Measurements from ENCODE around the gene NRL.
A peak's percentile ranks its signal among the peaks of the same experiment; 100 is the strongest.
"Not testable (repeated sequence)": the region's sequence is repeated elsewhere in the genome, so short reads cannot be mapped to it uniquely, and the experiment has no call there.

The NRL gene

GRCh38 chr14:24051789-24052655, 62.7 kb downstream of the NRL start, which contains the start of gene CARMIL3:
Gene CARMIL3 (plus strand): TSS chr14:24052009. CDS start chr14:24052154, 145 bp downstream.
- TF ChIP-seq JUND (IDR thresholded peaks at IDR 0.05; ENCODE audit: low read depth): no peak
- in situ Hi-C loops (cut with HindIII; ENCODE audit: low pct_unique_long_range_greater_than_20kb, low sequenced_read_pairs): no loop called here
- DNase-seq (ENCODE audit: low read depth in 1 of 2, low spot score in 1 of 2): peak; percentile 60 to 64

GRCh38 chr14:24051176-24051788, 63.5 kb downstream of the NRL start:
- no peak for TF ChIP-seq JUND (IDR thresholded peaks at IDR 0.05; ENCODE audit: low read depth)
- in situ Hi-C loops (cut with HindIII; ENCODE audit: low pct_unique_long_range_greater_than_20kb, low sequenced_read_pairs): no loop called here

GRCh38 chr14:24050753-24051152, 64.0 kb downstream of the NRL start:
- DNase-seq (ENCODE audit: low read depth in 1 of 2, low spot score in 1 of 2); in situ Hi-C loops (cut with HindIII; ENCODE audit: low pct_unique_long_range_greater_than_20kb, low sequenced_read_pairs): not testable (repeated sequence)

More at GRCh38 chr14:24051176-24051788, 63.5 kb downstream of the NRL start:
- no peak for DNase-seq (ENCODE audit: low read depth in 1 of 2, low spot score in 1 of 2)

DNA sequence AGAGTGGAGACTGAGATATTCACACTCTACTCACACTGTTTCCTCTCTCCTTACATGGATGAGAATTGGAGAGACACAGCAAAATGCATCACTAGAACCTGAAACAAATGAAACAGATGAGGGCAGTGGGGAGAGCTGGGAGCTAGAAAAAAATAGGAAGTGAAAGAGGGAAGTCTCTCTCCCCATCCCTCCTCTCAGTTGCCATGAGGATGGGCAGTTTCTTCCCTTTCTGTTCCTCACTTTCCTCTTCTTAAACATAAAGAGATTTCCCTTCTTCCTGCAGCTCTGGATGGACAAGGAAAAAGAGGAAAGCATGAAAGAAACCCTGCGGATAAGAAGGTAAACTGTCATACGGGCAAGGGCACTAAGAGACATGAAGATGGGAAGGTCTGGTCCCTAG, 65.7 kb downstream of the NRL start:
- in situ Hi-C loops (cut with HindIII; ENCODE audit: low pct_unique_long_range_greater_than_20kb, low sequenced_read_pairs); DNase-seq (ENCODE audit: low read depth in 1 of 2, low spot score in 1 of 2): not testable (repeated sequence)

DNA sequence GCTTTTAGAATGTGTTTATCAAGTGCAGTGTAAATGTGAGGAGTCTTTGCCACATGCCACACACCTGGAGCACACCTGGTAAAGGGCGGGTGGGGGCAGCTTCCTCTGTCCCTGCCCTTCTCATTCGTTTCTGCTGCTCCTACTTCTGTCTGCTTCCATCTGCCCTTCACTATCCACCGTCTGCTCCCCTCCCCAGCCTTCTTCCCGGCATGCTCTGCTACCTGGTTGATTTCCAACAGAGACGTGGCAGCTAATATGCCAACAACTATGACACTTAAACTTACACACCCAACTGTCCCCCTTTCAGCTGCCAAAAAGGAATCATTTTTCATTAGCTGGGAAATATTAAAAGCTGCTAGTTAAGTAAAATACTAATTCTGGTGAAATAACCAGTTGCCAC, 72.0 kb downstream of the NRL start:
- in situ Hi-C loops (cut with HindIII; ENCODE audit: low pct_unique_long_range_greater_than_20kb, low sequenced_read_pairs): no loop called here
- DNase-seq (ENCODE audit: low read depth in 1 of 2, low spot score in 1 of 2): no peak
- TF ChIP-seq JUND (IDR thresholded peaks at IDR 0.05; ENCODE audit: low read depth): no peak

DNA sequence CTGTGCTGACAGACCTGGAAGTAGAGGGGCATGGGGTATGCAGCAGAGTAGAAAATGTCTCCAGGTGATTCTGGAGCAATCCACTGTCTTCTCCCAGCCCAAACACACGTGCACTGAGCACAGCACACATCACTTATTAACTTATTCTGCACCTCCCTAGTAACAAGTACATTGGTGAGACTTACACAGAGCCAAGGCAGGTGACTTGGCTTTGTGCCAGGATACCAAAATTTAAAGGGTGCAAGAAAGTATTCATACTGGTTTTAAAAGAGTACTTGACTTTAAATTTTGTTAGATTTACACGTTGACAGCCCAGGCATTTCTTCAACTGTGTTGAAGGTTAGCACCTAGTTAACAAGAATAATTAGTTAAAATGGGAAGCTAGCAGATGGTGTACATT, 74.1 kb downstream of the NRL start:
- no peak for DNase-seq (ENCODE audit: low read depth in 1 of 2, low spot score in 1 of 2)
- in situ Hi-C loops (cut with HindIII; ENCODE audit: low pct_unique_long_range_greater_than_20kb, low sequenced_read_pairs): no loop called here
- TF ChIP-seq JUND (IDR thresholded peaks at IDR 0.05; ENCODE audit: low read depth): no peak

- DNase-seq (ENCODE audit: low read depth in 1 of 2, low spot score in 1 of 2): no peak
- TF ChIP-seq JUND (IDR thresholded peaks at IDR 0.05; ENCODE audit: low read depth): no peak
- in situ Hi-C loops (cut with HindIII; ENCODE audit: low pct_unique_long_range_greater_than_20kb, low sequenced_read_pairs): no loop called here
These were observed 76.1 kb downstream of the NRL start for GRCh38 chr14:24038686-24039085.

GRCh38 chr14:24037658-24038037, 77.1 kb downstream of the NRL start:
- in situ Hi-C loops (cut with HindIII; ENCODE audit: low pct_unique_long_range_greater_than_20kb, low sequenced_read_pairs): no loop called here
- no peak for TF ChIP-seq JUND (IDR thresholded peaks at IDR 0.05; ENCODE audit: low read depth)
- DNase-seq (ENCODE audit: low read depth in 1 of 2, low spot score in 1 of 2): no peak

GRCh38 chr14:24036963-24037657, 77.6 kb downstream of the NRL start:
- in situ Hi-C loops (cut with HindIII; ENCODE audit: low pct_unique_long_range_greater_than_20kb, low sequenced_read_pairs); DNase-seq (ENCODE audit: low read depth in 1 of 2, low spot score in 1 of 2): not testable (repeated sequence)

- DNase-seq (ENCODE audit: low read depth in 1 of 2, low spot score in 1 of 2): peak; percentile 55 to 83
- in situ Hi-C loops (cut with HindIII; ENCODE audit: low pct_unique_long_range_greater_than_20kb, low sequenced_read_pairs): no loop called here
- TF ChIP-seq JUND (IDR thresholded peaks at IDR 0.05; ENCODE audit: low read depth): no peak
These were observed 78.4 kb downstream of the NRL start for GRCh38 chr14:24036169-24036962.

- in situ Hi-C loops (cut with HindIII; ENCODE audit: low pct_unique_long_range_greater_than_20kb, low sequenced_read_pairs): not testable (repeated sequence)
- peak in 1 of 2 experiments; percentile 31 for DNase-seq (ENCODE audit: low read depth in 1 of 2, low spot score in 1 of 2)
These were observed 79.0 kb downstream of the NRL start for GRCh38 chr14:24035769-24036168.

- no peak for DNase-seq (ENCODE audit: low read depth in 1 of 2, low spot score in 1 of 2)
- in situ Hi-C loops (cut with HindIII; ENCODE audit: low pct_unique_long_range_greater_than_20kb, low sequenced_read_pairs): no loop called here
- TF ChIP-seq JUND (IDR thresholded peaks at IDR 0.05; ENCODE audit: low read depth): no peak
These were observed 81.9 kb downstream of the NRL start for GRCh38 chr14:24032727-24033418.

DNA sequence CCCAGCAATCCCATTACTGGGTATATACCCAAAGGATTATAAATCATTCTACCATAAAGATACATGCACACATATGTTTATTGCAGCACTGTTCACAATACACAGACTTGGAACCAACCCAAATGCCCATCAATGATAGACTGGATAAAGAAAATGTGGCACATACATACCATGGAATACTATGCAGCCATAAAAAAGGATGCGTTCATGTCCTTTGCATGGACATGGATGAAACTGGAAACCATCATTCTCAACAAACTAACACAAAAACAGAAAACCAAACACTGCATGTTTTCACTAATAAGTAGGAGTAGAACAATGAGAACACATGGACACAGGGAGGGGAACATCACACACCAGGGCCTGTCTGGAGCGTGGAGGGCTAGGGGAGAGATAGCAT, 83.4 kb downstream of the NRL start:
- DNase-seq (ENCODE audit: low read depth in 1 of 2, low spot score in 1 of 2); in situ Hi-C loops (cut with HindIII; ENCODE audit: low pct_unique_long_range_greater_than_20kb, low sequenced_read_pairs): not testable (repeated sequence)

DNA sequence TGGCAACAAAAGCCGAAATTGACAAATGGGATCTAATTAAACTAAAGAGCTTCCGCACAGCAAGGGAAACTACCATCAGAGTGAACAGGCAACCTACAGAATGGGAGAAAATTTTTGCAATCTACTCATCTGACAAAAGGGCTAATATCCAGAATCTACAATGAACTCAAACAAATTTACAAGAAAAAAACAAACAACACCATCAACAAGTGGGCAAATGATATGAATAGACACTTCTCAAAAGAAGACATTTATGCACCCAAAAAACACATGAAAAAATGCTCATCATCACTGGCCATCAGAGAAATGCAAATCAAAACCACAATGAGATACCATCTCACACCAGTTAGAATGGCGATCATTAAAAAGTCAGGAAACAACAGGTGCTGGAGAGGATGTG, 85.1 kb downstream of the NRL start:
- in situ Hi-C loops (cut with HindIII; ENCODE audit: low pct_unique_long_range_greater_than_20kb, low sequenced_read_pairs): not testable (repeated sequence)

More for the DNA sequence above, 85.1 kb downstream of the NRL start:
- not testable (repeated sequence) for DNase-seq (ENCODE audit: low read depth in 1 of 2, low spot score in 1 of 2)

Measured in T47D (cell line).